Right forelimb (tissue), 1 donor: ENCODE measurements around the gene PNMA6E.
"Not testable (repeated sequence)": the region's sequence is repeated elsewhere in the genome, so short reads cannot be mapped to it uniquely, and the experiment has no call there.

Experiments
- DNase-seq: peaks from one replicate; pipeline ENCODE4 v3.0.0-alpha.2; 2018

PNMA6E gene

GRCh38 chrX:153407736-153408135, 6.6 kb upstream of the PNMA6E start:
- DNase-seq: no peak

GRCh38 chrX:153406903-153407302, 5.8 kb upstream of the PNMA6E start:
- no peak for DNase-seq

GRCh38 chrX:153406011-153406410, 4.9 kb upstream of the PNMA6E start:
- no peak for DNase-seq

- no peak for DNase-seq
These were observed 4.3 kb upstream of the PNMA6E start for GRCh38 chrX:153405426-153405825.

- DNase-seq: not testable (repeated sequence)
These were observed 3.2 kb upstream of the PNMA6E start for GRCh38 chrX:153404333-153404732.

GRCh38 chrX:153400146-153401132, 711 bp downstream of the PNMA6E start:
- no peak for DNase-seq

- no peak for DNase-seq
These were observed 2.7 kb downstream of the PNMA6E start for GRCh38 chrX:153398275-153398960.

GRCh38 chrX:153397256-153397960, 3.7 kb downstream of the PNMA6E start:
- no peak for DNase-seq

GRCh38 chrX:153396320-153397195, 4.6 kb downstream of the PNMA6E start:
- no peak for DNase-seq

GRCh38 chrX:153395613-153396319, 5.4 kb downstream of the PNMA6E start:
- no peak for DNase-seq

GRCh38 chrX:153394612-153395011, 6.5 kb downstream of the PNMA6E start:
- DNase-seq: no peak

GRCh38 chrX:153392642-153393321, 8.4 kb downstream of the PNMA6E start:
- no peak for DNase-seq

- DNase-seq: not testable (repeated sequence)
These were observed 11.7 kb downstream of the PNMA6E start for GRCh38 chrX:153389460-153389768.

- DNase-seq: no peak
These were observed 12.3 kb downstream of the PNMA6E start for GRCh38 chrX:153388722-153389459.

GRCh38 chrX:153387987-153388721, 13.0 kb downstream of the PNMA6E start:
- DNase-seq: no peak

GRCh38 chrX:153387345-153387744, 13.8 kb downstream of the PNMA6E start:
- DNase-seq: no peak

GRCh38 chrX:153386097-153386496, 15.1 kb downstream of the PNMA6E start:
- DNase-seq: no peak

GRCh38 chrX:153384973-153385372, 16.2 kb downstream of the PNMA6E start:
- not testable (repeated sequence) for DNase-seq

- DNase-seq: no peak
These were observed 16.8 kb downstream of the PNMA6E start for GRCh38 chrX:153384390-153384789.
